WTC11 (cell line): ENCODE results near the gene ERCC5. TPM values are rescaled to one million over a fixed set of nuclear protein-coding genes. Genes with fewer than 3 reads are reported as not detected.

Experiments
- ATAC-seq: fragments of 200-7000 bp; cut with Tn5 transposase; 2 replicates; pipeline ENCODE4 v1.10.0; 2021; ENCODE audit warnings: mild to moderate bottlenecking, moderate library complexity
- CTCF ChIA-PET: fragments of 300-600 bp; sonication (Branson Sonifier 250); formaldehyde crosslinking; loops from one replicate; lab custom pipeline; 2021; ENCODE audit warnings: antibody characterized with exemption; lab: Charles Lee
- POLR2A ChIA-PET: fragments of 350-600 bp; sonication (Branson Sonifier 250); formaldehyde crosslinking; loops from one replicate; lab custom pipeline; 2021; ENCODE audit warnings: antibody characterized with exemption; lab: Charles Lee
- DNase-seq: peaks from one replicate; pipeline ENCODE4 v3.0.0; 2021; ENCODE audit warnings: low spot score
- H3K27ac Mint-ChIP-seq: 2 replicates; pipeline ENCODE4 v1.8.0; 2021; ENCODE audit warnings: mixed read lengths
- H3K27me3 Mint-ChIP-seq: 2 replicates; pipeline ENCODE4 v1.8.0; 2021; ENCODE audit warnings: low read depth, mild to moderate bottlenecking, moderate library complexity, mixed read lengths
- H3K36me3 Mint-ChIP-seq: 2 replicates; pipeline ENCODE4 v1.8.0; 2021; ENCODE audit warnings: mixed read lengths
- H3K4me1 Mint-ChIP-seq: 2 replicates; pipeline ENCODE4 v1.8.0; 2022; ENCODE audit warnings: mixed read lengths
- H3K4me3 Mint-ChIP-seq: 2 replicates; pipeline ENCODE4 v1.8.0; 2021; ENCODE audit warnings: mild to moderate bottlenecking, moderate library complexity, mixed read lengths
- H3K9me3 Mint-ChIP-seq: 2 replicates; pipeline ENCODE4 v1.8.0; 2021; ENCODE audit warnings: mixed read lengths
- AR ChIP-seq: fragments of 250-450 bp; sonication (Bioruptor Pico); IDR thresholded peaks from 2 replicates; pipeline ENCODE4 v1.9.0; 2021; ENCODE audit warnings: mild to moderate bottlenecking
- ARID4B ChIP-seq: sonication (generic); formaldehyde crosslinking; IDR thresholded peaks from 2 replicates; pipeline ENCODE4 v1.8.0; 2023; ENCODE audit warnings: missing genetic modification reagents, mild to moderate bottlenecking, borderline replicate concordance
- ATF6 ChIP-seq: sonication (generic); formaldehyde crosslinking; IDR thresholded peaks from 2 replicates; pipeline ENCODE4 v1.8.1; 2023; ENCODE audit warnings: mild to moderate bottlenecking, missing genetic modification reagents
- CBFB ChIP-seq: sonication (generic); formaldehyde crosslinking; IDR thresholded peaks from 2 replicates; pipeline ENCODE4 v1.8.1; 2022; ENCODE audit warnings: mild to moderate bottlenecking, low read depth, missing genetic modification reagents
- CTCF ChIP-seq: fragments of 200-600 bp; IDR thresholded peaks from 2 replicates; pipeline ENCODE4 v1.8.0; 2022; ENCODE audit warnings: antibody characterized with exemption
- JAZF1 ChIP-seq: fragments of 250-450 bp; sonication (Bioruptor Pico); IDR thresholded peaks from 2 replicates; pipeline ENCODE4 v1.9.0; 2021; ENCODE audit warnings: moderate library complexity, mild to moderate bottlenecking, inconsistent platforms
- TCF7 ChIP-seq: sonication (generic); formaldehyde crosslinking; IDR thresholded peaks from 2 replicates; pipeline ENCODE4 v1.8.0; 2022; ENCODE audit warnings: mild to moderate bottlenecking, low read depth, missing genetic modification reagents, moderate library complexity
- ZNF219 ChIP-seq: sonication (generic); formaldehyde crosslinking; IDR thresholded peaks from 2 replicates; pipeline ENCODE4 v1.8.0; 2023; ENCODE audit warnings: missing genetic modification reagents, mild to moderate bottlenecking, borderline replicate concordance
- ZNF425 ChIP-seq: fragments of 250-450 bp; sonication (Bioruptor Pico); conservative IDR thresholded peaks from 2 replicates; pipeline ENCODE4 v1.9.0; 2021; ENCODE audit warnings: mild to moderate bottlenecking
- ZSCAN18 ChIP-seq: fragments of 250-450 bp; sonication (Bioruptor Pico); IDR thresholded peaks from 2 replicates; pipeline ENCODE4 v2.1.2; 2022; ENCODE audit warnings: mild to moderate bottlenecking, moderate library complexity
- total RNA-seq: library from RNA; stranded (reverse); gene quantifications from 3 replicates; pipeline ENCODE4 v1.2.3, GENCODE V29; 2021

Gene ERCC5
- total RNA-seq, 1 experiment from 2014 or later: 26.5 TPM

GRCh38 chr13:102805680-102806079 is 40.2 kb upstream of the ERCC5 start (continued):
- TF ChIP-seq CTCF (no peak), ZNF425 (CRISPR knock-in tag) (no peak)

- Mint-ChIP-seq H3K36me3 (peaks cover 17% of the 10 kb centered on the region), H3K27me3 (no peaks in the 10 kb centered on the region), H3K4me1 (peaks cover 3% of the 10 kb centered on the region; the same call in 1 of the 2 replicates), H3K27ac (no peak overlapping the region), H3K4me3 (no peak overlapping the region), H3K9me3 (peaks cover 17% of the 10 kb centered on the region)
- POLR2A ChIA-PET: no interaction called here
- no peak for DNase-seq
- CTCF ChIA-PET: no interaction called here
- TF ChIP-seq JAZF1 (CRISPR knock-in tag): no peak
- TF ChIP-seq TCF7 (CRISPR knock-in tag): no peak
- TF ChIP-seq ATF6 (CRISPR knock-in tag): no peak
- no peak for TF ChIP-seq ZNF219 (CRISPR knock-in tag)
- no peak for TF ChIP-seq ZSCAN18 (CRISPR knock-in tag)
- no peak for TF ChIP-seq CBFB (CRISPR knock-in tag)
- TF ChIP-seq ARID4B: no peak
- TF ChIP-seq AR (CRISPR knock-in tag): no peak
- ATAC-seq: no peak
Observed at GRCh38 chr13:102807699-102808098, 38.1 kb upstream of the ERCC5 start.
